Pancreas (tissue), 10 donors: ENCODE measurements around the gene DNAH9. TPM values are rescaled to one million over a fixed set of nuclear protein-coding genes. Genes with fewer than 3 reads are reported as not detected.

Experiments
- ATAC-seq, 4 donors: fragments of 200-7000 bp; cut with Tn5 transposase; one replicate each; pipeline versions ENCODE4 v1.8.0 to v1.9.1; 2020; ENCODE audit warnings: mild to moderate bottlenecking in 4 of 4, moderate library complexity in 4 of 4
- DNase-seq, 6 donors: peaks; one replicate each; pipeline ENCODE4 v3.0.0-alpha.2; 2020
- FAIRE-seq: peaks from 2 replicates; lab custom pipeline; 2012; peaks lifted over from hg19 to GRCh38; lab: Jason Lieb, UNC
- H3K27ac ChIP-seq, 4 donors: fragments of 200-600 bp; sonication (generic); 1 replicate in 3 of 4; 2 replicates in 1 of 4; pipeline versions ENCODE4 v1.5.0 to v1.8.0; 2020
- H3K27me3 ChIP-seq, 4 donors: fragments of 200-600 bp; one replicate each; pipeline ENCODE4 v1.8.0; 2021
- H3K36me3 ChIP-seq, 3 donors: fragments of 200-600 bp; sonication (generic) in 1 of 3; one replicate each; pipeline versions ENCODE4 v1.5.0 to v1.8.0; 2020 to 2021
- H3K4me1 ChIP-seq, 3 donors: fragments of 200-600 bp; one replicate each; pipeline ENCODE4 v1.8.0; 2021
- H3K4me3 ChIP-seq, 4 donors: fragments of 200-600 bp; sonication (generic) in 2 of 4; one replicate each; pipeline versions ENCODE4 v1.5.0 to v1.8.0; 2020 to 2021
- H3K9me3 ChIP-seq, 4 donors: fragments of 200-600 bp; one replicate each; pipeline ENCODE4 v1.8.0; 2021
- CTCF ChIP-seq, 4 donors: fragments of 200-600 bp; sonication (generic) in 3 of 4; IDR thresholded peaks; one replicate each; pipeline versions ENCODE4 v1.5.0 to v1.8.0; 2021; ENCODE audit warnings: antibody characterized with exemption in 4 of 4
- WGBS, 2 donors: extraction: QIAGEN DNeasy Blood & Tissue Kit; methylation state at CpG; one replicate each; pipeline ENCODE4 v1.1.7; 2013; 5-methylcytosine and 5-hydroxymethylcytosine counted together
- intact Hi-C, 3 donors: fragments of 100-400 bp; cut with DNase I; formaldehyde crosslinking; loops; one replicate each; pipeline versions ENCODE4 v1.11.1 to v1.14.2; 2022
- polyA plus RNA-seq, 2 donors: library from polyadenylated mRNA; stranded (reverse); fragments of 200-250 nt; gene quantifications; one replicate each; pipeline ENCODE4 v1.2.3, GENCODE V29; 2013
- total RNA-seq, 6 donors: library from RNA; stranded (reverse); fragmentation: NEBNext Ultra II Directional in 4 of 6; extraction: Animal tissue kit (Norgen Biotek cat#: 25700) in 4 of 6; gene quantifications; one replicate each; pipeline versions ENCODE4 v1.2.1 to v1.2.4, GENCODE V29; 2021 to 2023
- donor health status: healthy with polysubstance abuse.
- donor health status: DM: no; HTN: no; CAD: no; lungs with moderate emphysema.
- donor health status: DM: no; HTN: no; CAD: no.
- donor health status: control.
- donor health status: control.
- donor health status: Bipolar disorder and iron deficiency.
- donor health status: DM: yes; HTN: yes; CAD: no.
- donor health status: DM: no; HTN: no; CAD: no.
- donor health status: DM: no; HTN: no; CAD: no.
- donor health status: DM: yes; HTN: yes; CAD: no.

The DNAH9 gene
- total RNA-seq (1 to 10 TPM in 5 of 6 donors, under 1 TPM in 1; 0.56 to 2.4 (median 1.3) TPM), polyA plus RNA-seq (1 to 10 TPM in 1 of 2 donors, under 1 TPM in 1; 0.53 to 2.1 TPM)

GRCh38 chr17:11598274-11599221 is at the start of gene DNAH9:
DNAH9 (plus strand) TSS chr17:11598470; CDS start chr17:11598499, 29 bp downstream.
- no peaks in the 10 kb centered on the region for H3K36me3 ChIP-seq
- intact Hi-C loops = no loop called here
- H3K27ac ChIP-seq = peak within 1 kb of the TSS; percentile 76 to 96 (median 82)
- no peak for TF ChIP-seq CTCF (IDR thresholded peaks at IDR 0.05)
- no peak for FAIRE-seq
- peaks cover 0 to 4% (median 0%) of the 10 kb centered on the region in 3 donors for H3K4me1 ChIP-seq
- ATAC-seq = peak; percentile 97 to 99 (median 99)
- DNase-seq = peak; percentile 95 to 100 (median 99)
- H3K4me3 ChIP-seq = peak within 1 kb of the TSS; percentile 42 to 90 (median 77)
- no peaks in the 10 kb centered on the region for H3K9me3 ChIP-seq
- WGBS, 2 donors = 1 to 2% methylated on average over 65 to 84 of the region's 84 CpGs
- H3K27me3 ChIP-seq = no peaks in the 10 kb centered on the region

- 89 to 93% methylated on average over 2 of the region's 2 CpGs for WGBS, 2 donors
- Histone ChIP-seq H3K9me3 (no peaks in the 10 kb centered on the region), H3K4me1 (no peaks in the 10 kb centered on the region), H3K27ac (no peak overlapping the region), H3K36me3 (no peaks in the 10 kb centered on the region), H3K27me3 (no peaks in the 10 kb centered on the region), H3K4me3 (no peak overlapping the region)
- intact Hi-C loops = no loop called here
- no peak for DNase-seq
- FAIRE-seq = no peak
- no peak for TF ChIP-seq CTCF (IDR thresholded peaks at IDR 0.05)
- ATAC-seq = no peak
These were observed 47.8 kb upstream of the DNAH9 start for GRCh38 chr17:11550431-11550830.

DNA sequence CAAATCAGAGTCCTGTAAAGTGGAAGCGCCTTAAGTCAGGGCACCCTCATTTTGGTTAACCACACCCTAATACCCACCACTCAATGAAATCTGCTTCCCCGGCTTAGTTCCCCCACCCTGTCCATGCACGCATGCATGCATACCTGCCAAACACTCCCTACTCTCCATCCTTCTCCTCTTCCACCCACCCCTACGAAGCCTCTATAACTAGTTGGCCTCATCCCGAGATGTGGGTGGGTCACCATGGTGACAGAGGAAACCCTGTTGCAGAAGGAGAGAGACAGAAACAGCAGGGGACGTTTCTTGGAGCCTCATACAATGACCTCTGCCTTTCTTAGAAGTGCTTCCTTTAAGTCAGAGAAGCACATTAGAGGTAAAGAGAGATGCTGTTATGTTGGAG is 46.8 kb upstream of the DNAH9 start:
- Histone ChIP-seq H3K9me3 (no peaks in the 10 kb centered on the region), H3K36me3 (no peaks in the 10 kb centered on the region), H3K4me1 (no peaks in the 10 kb centered on the region), H3K27ac (no peak overlapping the region), H3K27me3 (no peaks in the 10 kb centered on the region), H3K4me3 (no peak overlapping the region)
- no peak for ATAC-seq
- no peak for DNase-seq
- WGBS, 2 donors = 79 to 80% methylated on average over 6 of the region's 6 CpGs
- intact Hi-C loops = no loop called here
- no peak for TF ChIP-seq CTCF (IDR thresholded peaks at IDR 0.05)
- FAIRE-seq = no peak

- H3K9me3 ChIP-seq = no peaks in the 10 kb centered on the region
- FAIRE-seq (no peak), DNase-seq (no peak), ATAC-seq (no peak)
- no peaks in the 10 kb centered on the region for H3K4me1 ChIP-seq
- no peaks in the 10 kb centered on the region for H3K36me3 ChIP-seq
- no peak for TF ChIP-seq CTCF (IDR thresholded peaks at IDR 0.05)
- intact Hi-C loops = no loop called here
- H3K4me3 ChIP-seq = no peak overlapping the region
- H3K27ac ChIP-seq = no peak overlapping the region
- WGBS, 2 donors = 80 to 94% methylated on average over 1 of the region's 1 CpG
- H3K27me3 ChIP-seq = no peaks in the 10 kb centered on the region
These were observed 45.1 kb upstream of the DNAH9 start for GRCh38 chr17:11553135-11553534.

GRCh38 chr17:11554042-11554441 is 44.2 kb upstream of the DNAH9 start:
- intact Hi-C loops = no loop called here
- no peaks in the 10 kb centered on the region for H3K27me3 ChIP-seq
- FAIRE-seq = no peak

More at GRCh38 chr17:11554042-11554441, 44.2 kb upstream of the DNAH9 start:
- DNase-seq (no peak), ATAC-seq (no peak)
- no peak for TF ChIP-seq CTCF (IDR thresholded peaks at IDR 0.05)
- no peaks in the 10 kb centered on the region for H3K9me3 ChIP-seq
- WGBS, 2 donors = 75 to 92% methylated on average over 1 of the region's 1 CpG
- no peak overlapping the region for H3K4me3 ChIP-seq
- no peaks in the 10 kb centered on the region for H3K4me1 ChIP-seq
- no peak overlapping the region for H3K27ac ChIP-seq
- H3K36me3 ChIP-seq = no peaks in the 10 kb centered on the region
